Measurements from ENCODE around the gene ARL10.

ARL10 gene

DNA sequence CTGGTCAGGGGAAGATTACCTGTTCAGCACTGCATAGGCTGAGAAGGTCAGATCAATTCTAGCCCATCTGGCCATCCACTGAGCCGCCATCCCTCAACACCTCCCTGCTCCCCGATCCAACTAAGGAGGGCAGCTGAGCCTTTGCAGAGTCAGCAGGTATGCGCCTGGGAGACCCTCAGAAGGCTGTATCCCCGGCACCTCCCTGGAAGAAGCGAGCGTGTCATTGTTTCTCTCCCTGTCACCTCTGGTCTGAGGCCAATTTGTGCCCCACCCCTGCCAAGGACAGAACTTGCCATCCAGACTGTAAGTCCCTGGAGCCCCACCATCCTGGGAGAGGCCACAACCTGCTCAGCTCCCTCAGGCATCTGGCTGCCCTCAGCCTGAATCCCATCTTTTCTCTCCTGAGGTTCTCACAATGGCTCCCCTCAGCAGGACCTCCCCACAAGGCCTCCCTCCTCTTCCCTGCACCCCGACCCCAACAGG is 48.5 kb downstream of the ARL10 start:
- no peak for DNase-seq (ENCODE audit: low read depth)
- H3K4me3 ChIP-seq (ENCODE audit: low read length): no peak overlapping the region
- TF ChIP-seq, protein P1, sequence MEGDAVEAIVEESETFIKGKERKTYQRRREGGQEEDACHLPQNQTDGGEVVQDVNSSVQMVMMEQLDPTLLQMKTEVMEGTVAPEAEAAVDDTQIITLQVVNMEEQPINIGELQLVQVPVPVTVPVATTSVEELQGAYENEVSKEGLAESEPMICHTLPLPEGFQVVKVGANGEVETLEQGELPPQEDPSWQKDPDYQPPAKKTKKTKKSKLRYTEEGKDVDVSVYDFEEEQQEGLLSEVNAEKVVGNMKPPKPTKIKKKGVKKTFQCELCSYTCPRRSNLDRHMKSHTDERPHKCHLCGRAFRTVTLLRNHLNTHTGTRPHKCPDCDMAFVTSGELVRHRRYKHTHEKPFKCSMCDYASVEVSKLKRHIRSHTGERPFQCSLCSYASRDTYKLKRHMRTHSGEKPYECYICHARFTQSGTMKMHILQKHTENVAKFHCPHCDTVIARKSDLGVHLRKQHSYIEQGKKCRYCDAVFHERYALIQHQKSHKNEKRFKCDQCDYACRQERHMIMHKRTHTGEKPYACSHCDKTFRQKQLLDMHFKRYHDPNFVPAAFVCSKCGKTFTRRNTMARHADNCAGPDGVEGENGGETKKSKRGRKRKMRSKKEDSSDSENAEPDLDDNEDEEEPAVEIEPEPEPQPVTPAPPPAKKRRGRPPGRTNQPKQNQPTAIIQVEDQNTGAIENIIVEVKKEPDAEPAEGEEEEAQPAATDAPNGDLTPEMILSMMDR (conservative IDR thresholded peaks at IDR 0.05; ENCODE audit: low read depth, low read length): no peak

DNA sequence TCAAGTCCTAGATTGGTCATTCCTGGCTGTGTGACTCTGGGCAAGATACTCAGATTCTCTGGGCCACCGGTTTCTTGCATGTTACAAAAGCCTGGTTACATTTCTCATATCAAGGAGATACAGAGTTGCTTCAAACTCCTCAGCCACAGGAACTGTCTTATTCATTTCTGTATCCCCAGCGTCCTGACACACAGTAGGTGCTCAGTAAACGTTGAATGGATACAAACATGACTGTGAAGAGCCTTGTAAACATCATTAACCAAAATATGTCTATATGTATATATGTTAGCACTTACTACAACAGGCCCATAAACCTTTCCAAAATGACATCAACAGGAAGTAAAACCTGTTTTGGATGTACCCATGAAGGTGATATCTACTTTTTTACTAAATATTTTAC is 49.4 kb downstream of the ARL10 start:
- H3K4me3 ChIP-seq (ENCODE audit: low read length): no peak overlapping the region
- no peak for DNase-seq (ENCODE audit: low read depth)
- TF ChIP-seq, protein P1 (conservative IDR thresholded peaks at IDR 0.05; ENCODE audit: low read depth, low read length): no peak

DNA sequence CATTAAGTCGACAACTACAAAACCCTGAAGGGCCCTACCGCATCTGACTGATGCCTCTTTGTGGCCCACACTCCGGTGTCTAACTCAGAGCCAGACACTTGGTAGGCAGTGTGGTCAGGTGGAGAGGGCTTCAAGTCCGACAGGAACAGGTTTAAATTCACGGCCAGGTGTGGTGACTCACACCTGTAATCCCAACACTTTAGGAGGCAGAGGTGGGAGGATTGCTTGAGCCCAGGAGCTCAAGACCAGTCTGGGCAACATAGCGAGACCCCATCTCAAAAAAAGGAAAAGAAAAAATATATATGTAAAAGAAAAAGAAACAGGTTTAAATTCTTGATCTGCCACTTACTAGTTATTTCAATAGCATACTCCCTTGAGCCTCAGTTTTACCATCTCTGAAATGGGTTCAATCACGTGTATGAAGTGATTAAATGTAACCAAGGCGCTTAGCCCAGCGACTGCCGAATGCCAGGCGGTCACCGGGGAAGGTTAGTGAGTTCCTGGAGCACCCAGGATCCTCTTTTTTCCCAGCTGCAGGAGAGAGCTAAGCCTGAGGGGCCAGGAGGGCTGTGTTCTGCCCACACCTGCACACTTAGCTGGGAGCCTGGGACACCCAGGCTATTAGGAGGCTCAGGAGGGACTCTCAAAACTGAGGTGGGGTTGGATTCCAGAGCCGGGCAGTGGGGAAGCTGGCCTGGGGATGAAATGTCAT is 50.1 kb downstream of the ARL10 start:
- H3K4me3 ChIP-seq (ENCODE audit: low read length): peak overlapping the region; percentile 69
- DNase-seq (ENCODE audit: low read depth): no peak
- TF ChIP-seq, protein P1 (conservative IDR thresholded peaks at IDR 0.05; ENCODE audit: low read depth, low read length): no peak

DNA sequence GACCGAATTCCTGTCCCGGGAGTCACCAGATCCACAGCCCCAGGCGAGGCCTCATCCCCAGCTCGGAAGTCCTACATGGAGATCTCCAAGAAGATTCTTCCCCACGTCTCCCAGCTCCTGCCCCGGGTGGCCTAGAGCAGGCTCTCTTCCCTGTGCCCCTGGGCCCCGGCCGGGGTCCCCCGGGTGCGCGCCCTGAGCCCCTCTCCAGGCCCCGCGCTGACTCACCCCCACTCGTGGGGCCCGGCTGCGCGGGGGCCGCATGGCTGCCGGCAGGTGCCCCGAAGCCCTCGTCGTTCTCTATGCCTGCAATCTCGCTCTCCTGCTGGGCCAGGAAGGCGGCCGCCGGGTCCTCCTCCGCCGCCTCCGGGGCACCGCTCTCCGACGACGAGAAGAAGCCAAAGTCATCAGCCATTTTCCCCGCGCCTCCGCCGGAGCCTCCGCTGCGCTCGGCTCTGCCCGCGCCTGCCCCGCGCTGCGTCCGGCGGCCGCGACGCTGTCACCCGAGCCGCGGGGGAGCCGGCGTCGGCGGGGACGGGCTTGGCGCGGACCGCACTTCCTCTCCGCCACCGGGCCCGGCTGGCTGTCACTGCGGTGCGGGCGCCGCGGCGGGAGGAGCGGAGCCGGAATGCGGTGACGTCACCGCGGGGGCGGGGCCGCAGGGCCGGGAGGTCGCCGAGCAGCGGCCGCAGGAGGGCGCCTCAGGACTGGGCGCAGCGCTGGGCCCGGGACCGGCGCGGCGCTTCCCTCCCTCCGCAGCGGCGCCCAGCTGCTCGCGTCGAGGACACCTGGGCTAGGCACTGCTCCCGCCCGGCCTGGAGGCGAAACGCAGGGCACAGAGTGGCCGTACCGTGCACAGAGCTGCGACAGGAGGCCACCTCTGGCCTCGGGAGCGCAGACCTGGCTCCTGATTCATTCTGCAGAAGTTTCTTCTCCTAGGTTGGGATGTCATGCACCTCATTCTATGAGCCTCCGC is 51.0 kb downstream of the ARL10 start, which contains the start of gene CLTB:
TSS of gene CLTB (minus strand) at position 588 of the 973 bp plus-strand sequence. CDS start at position 412, 176 bp downstream.
- DNase-seq (ENCODE audit: low read depth): peak; percentile 34

DNA sequence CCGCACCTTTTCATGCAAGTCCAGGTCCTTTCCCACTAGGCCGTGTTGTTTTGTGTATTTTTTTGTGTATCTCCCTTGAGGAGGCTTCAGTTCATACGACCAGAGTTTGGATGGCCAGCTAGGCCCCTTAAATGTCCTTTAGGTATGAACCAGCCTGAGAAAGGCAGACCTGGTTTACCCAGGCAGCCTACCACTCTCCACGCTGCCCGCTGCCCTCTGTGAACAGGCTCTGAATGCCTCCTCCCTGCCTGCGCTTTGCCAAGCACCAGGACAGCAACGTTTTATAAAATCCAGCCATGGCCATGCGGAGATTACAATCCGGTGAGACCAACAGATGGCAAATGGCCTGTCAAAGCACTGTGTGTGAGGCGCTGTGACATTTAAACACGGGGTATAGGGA is 51.7 kb downstream of the ARL10 start:
- peak overlapping the region; percentile 27 for H3K4me3 ChIP-seq (ENCODE audit: low read length)
- TF ChIP-seq, protein P1 (conservative IDR thresholded peaks at IDR 0.05; ENCODE audit: low read depth, low read length): no peak
- no peak for DNase-seq (ENCODE audit: low read depth)

More for the DNA sequence above, 51.0 kb downstream of the ARL10 start, which contains the start of gene CLTB:
- TF ChIP-seq, protein P1 (conservative IDR thresholded peaks at IDR 0.05; ENCODE audit: low read depth, low read length): peak; percentile 29
- peak within 1 kb of the TSS; percentile 69 for H3K4me3 ChIP-seq (ENCODE audit: low read length)

DNA sequence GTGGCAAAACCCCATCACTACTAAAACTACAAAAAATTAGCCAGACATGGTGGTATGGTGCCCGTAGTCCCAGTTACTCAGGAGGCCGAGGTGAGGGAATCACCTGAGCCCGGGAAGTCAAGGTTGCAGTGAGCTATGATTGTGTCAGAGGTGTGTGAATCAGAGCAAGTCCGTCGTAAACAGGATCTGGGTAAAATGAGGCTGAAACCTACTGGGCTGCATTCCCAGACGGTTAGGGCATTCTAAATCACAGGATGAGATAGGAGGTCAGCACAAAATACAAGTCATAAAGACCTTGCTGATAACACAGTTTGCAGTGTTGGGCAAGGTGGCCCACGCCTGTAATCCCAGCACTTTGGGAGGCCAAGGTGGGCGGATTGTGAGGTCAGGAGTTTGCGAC is 53.0 kb downstream of the ARL10 start:
- DNase-seq (ENCODE audit: low read depth): no peak
- TF ChIP-seq, protein P1 (conservative IDR thresholded peaks at IDR 0.05; ENCODE audit: low read depth, low read length): no peak

More for the DNA sequence above, 53.0 kb downstream of the ARL10 start:
- H3K4me3 ChIP-seq (ENCODE audit: low read length): no peak overlapping the region

All from retinal pigment epithelial cell (primary cell).